AG08395 (cell line): ENCODE results near the gene MYO1D.
"Not testable (repeated sequence)": the region's sequence is repeated elsewhere in the genome, so short reads cannot be mapped to it uniquely, and the experiment has no call there.

Source experiments
- DNase-seq: peaks from one replicate; pipeline ENCODE4 v3.0.0; 2012; ENCODE audit warnings: mixed read lengths, low spot score

MYO1D gene

DNA sequence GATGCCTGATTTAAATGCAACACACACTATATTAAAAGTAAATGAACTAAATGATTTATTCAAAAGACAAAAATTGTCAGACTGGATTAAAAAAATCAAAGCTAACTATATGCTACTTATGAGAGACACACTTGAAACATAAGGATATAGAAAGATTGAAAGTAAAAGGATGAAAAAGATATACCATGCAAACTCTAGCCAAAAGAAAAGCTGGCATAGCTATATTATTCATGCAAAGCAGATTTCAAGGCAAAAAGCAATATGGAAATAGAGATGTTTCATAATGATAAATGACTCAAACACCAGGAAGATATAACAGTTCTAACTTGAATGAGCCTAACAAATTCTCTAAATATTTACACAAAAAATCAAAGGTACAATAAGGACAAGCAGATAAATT is 149.2 kb downstream of the MYO1D start:
- no peak for DNase-seq

DNA sequence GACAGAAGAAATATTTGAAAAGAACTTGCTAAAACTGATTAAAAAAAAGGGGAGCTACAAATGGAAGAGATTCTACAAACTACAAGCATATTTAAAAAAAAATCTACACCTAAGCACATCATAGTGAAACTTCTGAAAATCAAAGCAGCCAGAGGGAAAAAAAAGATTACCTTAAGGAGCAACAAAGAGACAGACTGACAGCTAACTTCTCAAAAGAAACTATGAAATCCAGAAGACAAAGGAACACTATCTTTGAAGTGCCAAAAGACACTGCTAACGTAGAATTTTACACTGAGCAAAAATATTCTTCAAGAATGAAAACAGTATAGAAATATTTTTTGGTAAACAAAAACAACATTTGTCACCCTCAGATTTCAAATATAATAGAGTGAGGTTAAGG is 151.2 kb downstream of the MYO1D start:
- DNase-seq, result no peak

DNA sequence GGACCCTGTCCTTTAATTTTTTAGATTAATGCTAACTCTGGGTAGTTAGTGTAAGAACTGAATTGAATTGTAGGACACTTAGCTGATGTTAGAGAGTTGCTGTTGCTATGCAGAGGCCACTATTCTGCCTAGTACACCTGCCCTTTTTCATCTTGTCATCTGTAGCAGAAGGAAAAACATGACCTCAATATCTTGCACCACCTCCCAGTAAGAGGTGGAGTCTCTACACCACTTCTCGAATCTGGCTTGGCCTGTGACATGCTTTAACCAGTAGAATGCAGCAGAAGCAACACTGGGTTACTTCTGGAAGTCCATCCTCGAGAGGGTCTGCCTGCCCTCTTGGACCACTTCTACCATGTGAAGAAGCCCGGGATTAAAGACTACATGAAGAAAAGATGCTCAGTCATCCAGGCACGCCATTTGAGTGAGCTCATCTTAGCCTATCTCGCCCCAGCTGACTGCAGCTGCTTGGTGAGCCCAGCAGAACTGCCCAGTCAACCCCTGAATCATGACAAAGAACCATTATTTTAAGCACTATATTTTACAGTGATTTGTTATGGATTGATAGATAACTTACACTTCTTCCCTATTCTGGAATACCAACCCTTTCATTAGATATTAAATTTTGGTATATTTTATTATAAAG is 153.5 kb downstream of the MYO1D start:
- DNase-seq, result no peak

DNA sequence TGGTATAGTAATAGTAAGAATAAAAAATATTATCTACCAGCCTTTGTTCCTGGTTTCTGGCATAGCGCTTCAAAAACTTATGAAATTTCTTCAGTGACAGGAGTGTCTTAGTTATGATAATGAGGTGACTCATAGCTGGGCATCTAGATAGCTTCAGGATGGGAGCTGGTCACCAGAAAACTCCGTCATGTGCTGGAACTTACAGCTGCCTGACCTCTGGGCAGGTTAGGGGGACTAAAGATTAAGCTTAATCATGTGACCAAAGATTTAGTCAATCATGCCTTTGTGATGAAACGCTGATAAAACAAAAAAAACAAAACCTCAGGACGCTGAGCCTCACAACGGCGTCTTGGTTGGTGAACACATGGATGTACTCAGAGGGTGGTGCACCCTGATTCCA is 154.2 kb downstream of the MYO1D start:
- no peak for DNase-seq

DNA sequence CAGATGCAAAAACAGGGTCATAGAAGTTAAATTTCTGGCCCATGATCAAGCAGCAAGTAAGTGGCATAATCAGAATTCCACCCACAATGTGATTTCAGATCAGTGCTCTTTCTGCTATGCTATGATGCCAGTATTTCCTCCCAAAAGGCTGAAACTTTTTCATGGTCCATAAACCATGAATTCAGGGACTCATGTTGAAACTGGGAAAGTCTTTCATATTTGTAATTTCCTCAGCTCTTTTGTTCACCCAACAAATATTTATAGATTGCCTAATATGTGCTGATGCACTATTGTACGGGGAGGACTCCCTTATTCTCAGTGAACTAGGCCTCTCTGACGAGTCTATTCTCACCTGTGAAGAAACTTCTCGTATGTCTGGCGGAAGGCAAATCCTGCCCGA is 156.3 kb downstream of the MYO1D start:
- no peak for DNase-seq

DNA sequence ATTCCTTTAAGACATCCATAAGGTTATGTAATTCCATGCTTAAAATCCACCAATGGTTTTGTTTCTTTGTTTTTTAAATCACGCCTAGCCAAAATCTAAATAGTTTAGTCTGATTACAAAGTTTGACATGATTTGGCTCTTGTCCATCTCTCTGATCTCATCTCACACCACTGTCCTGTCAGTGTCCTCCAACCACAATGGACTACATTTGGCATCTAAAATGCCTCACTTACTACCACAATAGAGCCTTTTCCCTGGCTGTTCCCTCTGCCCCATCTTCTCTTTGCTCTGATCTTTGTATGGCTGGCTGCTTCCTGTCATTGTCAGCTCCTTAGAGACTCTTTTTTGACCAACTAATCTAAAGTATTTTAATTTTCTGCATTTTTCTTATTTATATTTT is 157.2 kb downstream of the MYO1D start:
- no peak for DNase-seq

DNA sequence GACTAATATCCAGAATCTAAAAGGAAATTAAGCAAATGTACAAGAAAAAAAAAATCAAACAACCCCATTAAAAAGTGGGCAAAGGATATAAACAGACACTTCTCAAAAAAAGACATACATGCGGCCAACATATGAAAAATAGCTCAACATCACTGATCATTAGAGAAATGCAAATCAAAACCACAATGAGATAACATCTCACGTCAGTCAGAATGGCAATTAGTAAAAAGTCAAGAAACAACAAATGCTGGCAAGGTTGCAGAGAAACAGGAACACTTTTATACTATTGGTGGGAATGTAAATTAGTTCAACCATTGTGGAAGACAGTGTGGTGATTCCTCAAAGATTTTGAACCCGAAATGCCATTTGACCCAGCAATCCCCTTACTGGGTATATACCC is 162.0 kb downstream of the MYO1D start:
- not testable (repeated sequence) for DNase-seq

DNA sequence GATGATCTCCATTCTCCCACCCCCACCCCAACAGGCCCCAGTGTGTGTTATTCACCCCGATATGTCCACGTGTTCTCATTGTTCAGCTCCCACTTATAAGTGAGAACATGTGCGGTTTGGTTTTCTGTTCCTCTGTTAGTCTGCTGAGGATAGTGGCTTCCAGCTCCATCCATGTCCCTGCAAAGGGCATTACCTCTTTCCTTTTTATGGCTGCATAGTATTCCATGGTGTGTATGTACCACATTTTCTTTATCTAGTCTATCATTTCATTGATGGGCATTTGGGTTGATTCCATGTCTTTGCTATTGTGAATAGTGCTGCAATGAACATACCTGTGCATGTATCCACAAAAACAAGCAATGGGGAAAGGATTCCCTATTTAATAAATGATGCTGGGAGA is 162.7 kb downstream of the MYO1D start:
- DNase-seq, result not testable (repeated sequence)

DNA sequence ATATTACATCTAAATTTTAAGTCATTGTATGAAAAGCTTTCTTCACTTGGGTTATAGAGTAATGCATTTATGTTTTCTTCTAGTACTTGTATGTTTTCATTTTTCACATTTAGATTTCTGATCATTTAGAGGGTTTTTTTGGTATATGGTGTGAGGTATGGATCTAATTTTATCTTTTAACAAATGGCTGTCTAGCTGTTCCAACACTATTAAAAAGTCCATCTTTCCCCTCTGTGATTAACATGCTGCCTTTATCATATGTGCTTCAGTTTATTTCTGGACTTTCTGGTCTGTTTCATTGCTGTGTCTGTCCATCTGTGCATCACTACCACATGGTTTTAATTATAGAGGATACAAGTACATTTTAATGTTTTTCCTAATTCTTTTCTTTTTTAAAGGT is 163.8 kb downstream of the MYO1D start:
- DNase-seq, result no peak

DNA sequence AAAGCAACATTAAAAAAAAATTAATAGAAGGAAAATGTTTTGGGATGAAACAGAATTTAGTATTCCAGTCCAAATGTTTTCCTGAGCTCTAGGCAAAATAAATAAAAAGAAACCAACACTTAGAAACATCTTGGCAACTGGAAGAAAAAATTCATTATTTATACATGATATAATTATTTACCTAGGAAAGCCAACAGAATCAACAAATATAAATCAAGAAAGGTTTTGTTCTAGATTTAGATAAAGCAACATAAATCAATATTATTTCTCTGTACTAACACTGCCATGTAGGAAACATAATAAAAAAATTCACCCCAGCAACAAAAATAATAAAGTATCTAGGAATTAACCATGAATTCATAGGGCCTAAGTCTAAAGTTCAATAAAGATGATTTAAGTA is 167.4 kb downstream of the MYO1D start:
- no peak for DNase-seq

DNA sequence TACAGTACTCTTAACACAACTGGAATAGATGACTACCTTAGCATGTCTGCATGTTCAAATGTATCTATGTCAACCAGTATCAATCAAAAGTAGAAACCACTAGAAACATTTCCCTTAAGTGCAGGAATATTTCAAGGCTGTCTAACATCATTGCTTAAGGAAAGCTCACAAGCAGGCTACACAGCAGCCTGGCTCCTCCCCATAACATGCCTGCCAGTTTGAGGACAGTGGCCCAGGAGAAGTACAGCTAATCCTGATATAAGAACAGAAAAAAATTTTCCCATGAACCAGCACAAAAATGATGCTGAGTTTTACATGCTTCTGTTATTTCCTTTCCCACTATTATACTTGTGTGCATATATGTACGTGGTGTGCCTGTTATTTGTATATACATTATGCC is 175.1 kb downstream of the MYO1D start:
- DNase-seq, result no peak

DNA sequence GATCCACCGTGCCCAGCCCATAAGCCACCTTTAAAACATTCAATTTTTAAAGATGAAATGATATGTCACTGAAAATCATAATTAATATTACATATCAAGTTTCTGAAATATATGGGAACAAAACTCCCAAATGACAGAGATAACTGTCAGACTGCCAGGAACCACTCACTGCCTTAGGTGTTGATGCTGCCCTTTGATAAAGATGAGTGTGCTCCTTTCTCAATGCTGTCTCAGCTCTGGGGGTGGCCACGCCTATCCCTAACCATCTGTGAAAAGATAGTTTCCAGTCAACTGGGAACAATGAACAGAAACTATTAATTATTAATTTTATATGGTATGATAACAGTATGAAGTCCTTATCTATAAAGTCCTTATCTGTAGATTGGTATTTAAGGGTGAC is 177.7 kb downstream of the MYO1D start:
- DNase-seq, result no peak

DNA sequence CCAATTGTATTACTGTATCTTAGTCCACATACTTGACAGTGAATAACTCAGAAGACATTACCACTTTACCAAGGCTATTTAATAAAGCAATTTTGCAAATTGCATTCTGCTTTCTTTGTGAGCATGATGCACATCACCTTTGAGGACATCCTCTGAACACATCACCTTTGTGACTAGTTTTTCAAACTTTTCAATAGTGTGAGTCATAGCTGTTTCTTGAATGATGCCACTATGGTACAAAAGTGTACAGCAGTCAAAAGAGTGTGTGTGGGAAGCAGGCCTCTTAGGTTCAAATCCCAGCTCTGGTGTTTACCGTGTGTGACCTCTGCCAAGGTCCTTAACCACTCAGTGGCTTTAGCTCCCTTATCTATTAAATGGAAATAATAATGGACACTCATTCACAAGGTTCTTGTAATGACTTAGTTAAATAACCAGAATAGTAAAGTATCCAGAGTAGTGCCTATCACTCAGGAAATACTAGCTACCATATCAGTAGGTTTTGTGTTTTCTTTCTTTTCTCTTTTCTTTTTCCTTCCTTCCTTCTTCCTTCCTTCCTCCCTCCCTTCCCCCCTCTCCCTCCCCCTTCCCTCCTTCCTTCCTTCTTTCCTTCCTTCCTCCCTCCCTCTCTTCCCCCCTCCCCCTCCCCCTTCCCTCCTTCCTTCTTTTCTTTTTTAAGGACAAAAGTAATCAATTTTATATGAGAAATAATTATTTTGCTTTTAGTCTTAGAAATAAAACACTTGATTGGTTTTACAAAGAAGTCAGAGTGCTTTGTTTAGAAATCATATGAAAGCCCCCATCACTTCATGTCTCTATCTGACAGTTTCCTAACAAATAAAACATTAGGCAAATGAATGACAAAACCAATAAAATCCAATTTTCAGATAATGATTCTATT is 178.9 kb downstream of the MYO1D start:
- DNase-seq, result no peak

DNA sequence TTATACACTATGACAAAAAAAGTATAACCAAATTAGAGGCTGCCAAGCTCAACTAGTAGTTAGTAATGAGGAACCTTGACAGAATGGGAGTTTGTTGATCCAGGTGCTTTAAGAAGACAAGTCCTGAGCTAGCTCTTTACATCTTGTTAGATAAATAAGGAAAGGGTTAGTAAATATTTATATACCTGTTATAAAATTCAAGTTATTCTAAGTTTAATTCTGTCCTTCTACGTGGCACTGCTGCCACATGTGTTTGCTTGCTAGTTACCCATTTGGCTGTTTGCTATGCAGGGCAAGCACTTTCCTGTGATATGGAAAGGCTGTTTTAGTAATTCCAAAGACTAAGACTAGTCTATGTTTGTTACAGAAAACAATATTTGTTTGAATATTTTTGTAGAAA is 180.5 kb downstream of the MYO1D start:
- no peak for DNase-seq

DNA sequence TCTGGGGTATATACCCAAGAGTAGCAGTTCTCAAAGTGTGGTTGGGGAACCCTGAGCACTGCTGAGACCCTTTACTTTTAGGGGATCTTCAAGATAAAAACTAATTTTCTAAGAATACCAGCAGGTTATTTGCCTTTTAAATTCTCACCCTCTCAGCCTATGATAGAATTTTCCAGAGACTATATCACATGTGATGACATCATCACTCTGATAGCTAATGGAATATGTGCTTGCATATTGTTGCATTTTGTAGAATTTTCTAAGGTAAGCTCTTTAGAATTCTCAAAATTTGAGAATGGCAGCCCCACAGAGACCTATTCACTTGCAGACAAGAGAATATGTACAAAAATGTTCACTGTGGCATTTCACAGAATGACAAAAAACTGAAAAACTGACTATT is 181.1 kb downstream of the MYO1D start:
- no peak for DNase-seq

DNA sequence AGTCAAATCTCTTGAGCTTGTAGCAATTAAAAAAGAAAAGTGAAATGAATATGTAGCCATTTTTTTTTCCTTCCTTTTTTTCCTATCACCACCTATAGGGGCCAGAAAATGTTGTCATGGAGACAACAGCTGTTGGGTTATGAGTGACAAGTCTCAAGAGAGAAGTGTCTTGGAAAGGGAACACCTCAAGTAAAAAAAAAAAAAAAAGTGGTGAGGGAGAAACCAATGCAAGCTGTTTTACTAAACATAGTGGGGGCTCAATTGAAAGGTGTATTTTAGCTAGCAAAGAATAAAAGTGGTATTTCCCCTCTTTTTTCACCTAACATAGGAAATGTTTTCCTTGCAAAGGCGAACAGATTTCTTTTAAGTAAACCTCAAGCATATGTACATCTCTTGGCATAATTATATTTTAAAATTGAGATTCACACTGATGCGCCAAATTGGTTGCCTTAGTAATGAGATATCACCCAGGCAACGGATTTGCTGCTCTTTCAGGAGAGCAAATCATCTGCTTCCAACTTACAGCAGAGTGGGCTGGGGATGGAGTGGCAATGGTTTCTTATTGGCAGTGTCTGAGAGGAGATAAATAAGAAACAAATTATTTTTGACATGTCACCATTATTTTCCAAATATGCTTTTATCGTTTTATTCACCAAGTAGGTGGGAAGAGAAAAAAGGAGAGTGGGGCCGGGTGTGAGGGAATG is 183.6 kb downstream of the MYO1D start:
- no peak for DNase-seq

DNA sequence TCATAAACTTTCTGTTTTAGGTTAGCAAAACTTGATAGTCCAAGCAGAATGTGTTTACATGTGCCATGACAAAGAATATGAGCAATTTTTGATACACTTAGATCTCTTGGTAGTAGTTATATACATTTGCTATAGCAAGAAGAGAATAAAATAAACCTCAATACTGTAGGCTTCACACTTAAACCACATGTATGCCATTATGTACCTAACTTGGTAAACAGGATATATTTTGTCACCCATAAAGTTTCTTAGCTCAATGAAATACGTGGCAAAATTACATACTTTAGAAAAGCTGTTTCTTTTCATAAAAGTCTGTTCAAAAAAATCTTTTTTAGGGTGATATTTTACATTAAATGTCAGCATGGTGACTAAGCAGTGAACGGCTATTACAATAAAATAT is 184.7 kb downstream of the MYO1D start:
- no peak for DNase-seq

DNA sequence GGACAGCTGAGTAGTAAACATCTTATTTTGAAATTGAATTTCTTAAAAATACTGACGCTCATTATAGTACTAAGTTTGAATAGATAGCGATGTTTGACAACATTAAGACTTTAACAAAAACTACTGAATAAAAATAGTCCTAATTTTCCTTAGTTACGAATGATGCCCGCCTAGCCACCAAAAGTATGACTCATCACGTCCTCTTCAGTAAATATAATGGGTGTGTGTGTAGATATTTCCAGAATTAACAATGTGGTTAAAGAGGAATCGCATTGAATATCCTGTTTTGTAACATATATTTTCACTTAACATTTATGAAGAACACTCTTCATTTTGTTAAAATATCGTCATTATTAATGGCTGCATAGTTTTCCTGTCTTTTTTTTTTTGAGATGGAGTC is 187.6 kb downstream of the MYO1D start:
- DNase-seq, result no peak

DNA sequence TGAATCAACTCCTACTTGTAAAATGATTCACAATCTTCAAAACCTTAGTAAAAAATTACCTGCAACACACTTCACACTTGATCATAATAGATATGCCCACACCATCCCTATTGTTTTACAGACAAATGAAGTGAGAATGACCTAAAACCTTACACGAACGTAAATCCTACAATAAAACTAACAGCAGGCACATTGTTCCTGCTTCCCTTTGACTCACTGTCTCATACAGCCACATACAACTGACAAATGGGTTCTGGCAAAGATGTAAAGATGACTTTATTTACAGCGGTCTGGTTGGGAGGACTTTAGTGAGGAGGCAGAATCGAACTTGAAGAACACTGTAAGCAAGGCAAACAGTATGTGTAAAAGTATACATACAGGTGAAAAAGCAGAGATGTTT is 188.7 kb downstream of the MYO1D start:
- DNase-seq, result no peak

DNA sequence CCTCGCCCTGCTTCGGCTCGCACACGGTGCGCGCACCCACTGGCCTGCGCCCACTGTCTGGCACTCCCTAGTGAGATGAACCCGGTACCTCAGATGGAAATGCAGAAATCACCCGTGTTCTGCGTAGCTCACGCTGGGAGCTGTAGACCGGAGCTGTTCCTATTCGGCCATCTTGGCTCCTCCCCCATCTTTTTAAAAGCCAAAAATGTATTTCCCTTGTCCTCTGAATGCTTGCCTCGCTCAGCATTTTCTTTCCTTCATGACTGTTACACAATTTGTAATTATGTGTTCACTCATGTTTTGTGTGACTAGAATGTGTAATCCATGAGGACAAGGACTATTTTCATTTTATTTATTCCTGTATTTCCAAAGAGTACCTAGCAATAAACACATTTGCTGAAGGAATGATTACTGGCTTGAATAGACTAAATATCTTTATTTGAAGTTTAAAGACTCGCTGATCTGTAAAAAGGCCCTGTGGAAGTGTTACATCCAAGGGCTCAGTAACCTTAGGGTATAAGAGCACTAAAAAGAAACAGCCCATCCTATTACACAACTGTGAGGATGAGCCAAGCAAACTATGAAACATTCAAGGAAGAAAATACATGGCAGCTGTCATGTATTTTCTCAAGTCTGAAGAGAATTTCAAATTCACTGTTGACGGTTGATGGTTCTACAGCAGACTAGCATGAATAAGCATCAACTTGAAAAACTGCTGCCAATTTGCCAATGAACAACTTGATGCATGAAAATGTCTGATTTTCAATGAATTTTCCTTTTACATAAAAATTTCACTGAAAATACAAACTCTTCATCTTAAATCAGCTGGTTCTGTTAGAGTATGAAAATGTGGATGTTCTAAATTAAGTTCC is 192.6 kb downstream of the MYO1D start:
- DNase-seq, result no peak

DNA sequence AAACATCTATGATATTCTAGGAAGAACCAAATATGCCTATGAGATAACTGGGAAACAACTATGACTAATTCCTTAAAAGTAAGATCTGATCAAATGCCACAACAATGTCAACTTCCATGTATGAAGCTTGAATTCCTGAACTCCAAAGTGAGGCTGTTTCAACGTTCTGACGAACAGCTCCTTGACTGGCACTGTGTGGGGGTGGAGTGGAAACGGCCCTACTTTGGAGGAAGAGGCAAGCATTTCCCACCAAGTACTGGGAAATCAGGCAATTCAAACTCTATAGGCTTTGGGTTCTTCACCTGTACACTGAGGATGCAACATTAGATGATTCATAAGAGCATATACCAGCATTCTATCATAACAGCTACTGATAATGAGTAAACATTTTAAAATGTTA is 203.0 kb downstream of the MYO1D start:
- no peak for DNase-seq

DNA sequence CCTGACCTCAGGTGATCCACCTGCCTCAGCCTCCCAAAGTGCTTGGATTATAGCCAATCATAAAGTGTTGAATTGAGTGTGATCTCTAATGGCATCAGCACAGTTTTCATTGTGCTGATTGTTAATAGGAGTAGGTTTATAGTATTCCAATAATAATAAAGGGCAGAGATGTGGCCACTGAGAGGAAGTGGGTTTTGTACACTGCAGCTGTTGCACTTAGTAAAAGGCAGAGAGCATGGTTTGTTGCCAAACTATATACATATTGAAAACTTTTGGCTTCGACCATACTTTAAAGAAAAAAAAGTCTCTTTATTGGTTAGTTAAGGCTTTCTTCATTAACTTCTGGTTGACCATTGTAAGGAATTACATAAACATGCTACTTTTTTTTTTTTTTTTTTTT is 204.2 kb downstream of the MYO1D start:
- DNase-seq, result no peak
